GM12801 (cell line): ENCODE results near the gene SMOC2.

Experiments used
- CTCF ChIP-seq: IDR thresholded peaks from one replicate; pipeline ENCODE4 v1.5.1; 2011; ENCODE audit warnings: control low read depth; ENCODE audit not compliant: insufficient read length; ENCODE audit errors: extremely low read depth

The SMOC2 gene

GRCh38 chr6:168411793-168412192 lies 29.2 kb upstream of the SMOC2 start:
- no peak for TF ChIP-seq CTCF

GRCh38 chr6:168412456-168412855 lies 28.5 kb upstream of the SMOC2 start:
- no peak for TF ChIP-seq CTCF

GRCh38 chr6:168413018-168413720 lies 27.8 kb upstream of the SMOC2 start:
- no peak for TF ChIP-seq CTCF

GRCh38 chr6:168413856-168414255 lies 27.1 kb upstream of the SMOC2 start:
- no peak for TF ChIP-seq CTCF

GRCh38 chr6:168414336-168415097 lies 26.5 kb upstream of the SMOC2 start:
- TF ChIP-seq CTCF: no peak

GRCh38 chr6:168415098-168415992 lies 25.6 kb upstream of the SMOC2 start:
- no peak for TF ChIP-seq CTCF

- TF ChIP-seq CTCF: no peak
These were observed 24.9 kb upstream of the SMOC2 start for GRCh38 chr6:168415993-168416530.
